Tibial artery (tissue), 4 donors: ENCODE data around the gene SCART1.
"Not testable (repeated sequence)": the region's sequence is repeated elsewhere in the genome, so short reads cannot be mapped to it uniquely, and the experiment has no call there.

Experiments
- DNase-seq, 2 donors: peaks; one replicate each; pipeline ENCODE4 v3.0.0-alpha.2; 2019
- H3K27ac ChIP-seq, 2 donors: fragments of 200-600 bp; sonication (generic) in 1 of 2; 1 replicate in 1 of 2; 2 replicates in 1 of 2; pipeline ENCODE4 v1.5.1; 2018 to 2019; ENCODE audit warnings: mild to moderate bottlenecking in 1 of 2
- H3K27me3 ChIP-seq, 2 donors: fragments of 200-600 bp; sonication (generic) in 1 of 2; one replicate each; pipeline versions ENCODE4 v1.5.1 to v1.6.0; 2016 to 2019
- H3K36me3 ChIP-seq, 3 donors: fragments of 200-600 bp; sonication (generic) in 2 of 3; one replicate each; pipeline ENCODE4 v1.5.1; 2016 to 2019; ENCODE audit warnings: mild to moderate bottlenecking in 2 of 3
- H3K4me1 ChIP-seq, 4 donors: fragments of 200-600 bp; sonication (generic) in 2 of 4; 1 replicate in 3 of 4; 2 replicates in 1 of 4; pipeline ENCODE4 v1.5.1; 2016 to 2019
- H3K4me3 ChIP-seq, 2 donors: fragments of 200-600 bp; sonication (generic) in 1 of 2; 1 replicate in 1 of 2; 2 replicates in 1 of 2; pipeline ENCODE4 v1.5.1; 2018 to 2019; ENCODE audit warnings: mild to moderate bottlenecking in 2 of 2
- H3K9me3 ChIP-seq, 3 donors: fragments of 200-600 bp; sonication (generic) in 1 of 3; one replicate each; pipeline ENCODE4 v1.5.1; 2016 to 2019
- CTCF ChIP-seq, 2 experiments: fragments of 200-600 bp in 1 of 2; fragments of 450-650 bp in 1 of 2; IDR thresholded peaks; one replicate each; pipeline ENCODE4 v1.5.1; 2017 to 2019; ENCODE audit warnings: antibody characterized with exemption in 2 of 2, mild to moderate bottlenecking in 1 of 2, moderate library complexity in 1 of 2
- intact Hi-C: fragments of 100-400 bp; cut with DNase I; formaldehyde crosslinking; loops from one replicate; pipeline ENCODE4 v1.15.0; 2023; ENCODE audit warnings: low total_unique reads

Gene SCART1

DNA sequence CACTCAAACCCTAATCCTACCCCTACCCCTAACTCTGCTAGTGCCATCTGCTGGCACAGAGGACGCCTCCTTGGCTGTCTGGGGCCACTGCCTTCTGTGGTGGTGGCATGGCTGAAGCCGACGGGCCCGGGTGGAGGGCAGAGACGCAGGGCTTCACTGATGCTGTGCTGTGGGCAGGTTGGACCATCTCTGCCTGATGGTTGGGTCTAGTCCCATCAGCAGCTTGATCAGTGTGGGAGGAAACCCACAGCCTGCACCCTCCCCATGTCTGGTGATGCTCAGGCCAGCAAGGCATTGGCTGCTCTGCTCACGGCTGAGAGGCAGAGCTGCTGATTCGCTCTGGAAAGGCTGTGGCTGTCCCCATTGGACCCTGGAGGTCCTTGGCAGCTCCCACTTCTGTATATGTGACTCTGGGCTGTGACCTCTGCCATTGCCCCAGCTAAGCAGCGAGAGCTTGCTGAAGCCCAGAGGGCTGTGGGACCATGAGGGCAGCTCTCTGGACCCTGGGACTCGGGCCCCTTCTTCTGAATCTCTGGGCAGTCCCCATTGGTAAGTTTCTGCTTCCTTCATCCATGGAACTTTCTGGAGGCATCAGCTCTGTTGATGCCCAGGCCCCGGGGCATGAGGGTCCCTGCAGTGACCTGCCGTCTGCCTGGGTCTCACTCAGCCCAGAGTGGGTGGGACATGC is at the start of gene SCART1:
TSS of gene SCART1 (plus strand) at position 430 of the 688 bp plus-strand sequence. CDS start at position 483, 53 bp downstream.
- TF ChIP-seq CTCF (IDR thresholded peaks at IDR 0.05): no peak
- peak in 1 of 2 donors; percentile 40 for DNase-seq
- H3K27me3 ChIP-seq: no peaks in the 10 kb centered on the region

DNA sequence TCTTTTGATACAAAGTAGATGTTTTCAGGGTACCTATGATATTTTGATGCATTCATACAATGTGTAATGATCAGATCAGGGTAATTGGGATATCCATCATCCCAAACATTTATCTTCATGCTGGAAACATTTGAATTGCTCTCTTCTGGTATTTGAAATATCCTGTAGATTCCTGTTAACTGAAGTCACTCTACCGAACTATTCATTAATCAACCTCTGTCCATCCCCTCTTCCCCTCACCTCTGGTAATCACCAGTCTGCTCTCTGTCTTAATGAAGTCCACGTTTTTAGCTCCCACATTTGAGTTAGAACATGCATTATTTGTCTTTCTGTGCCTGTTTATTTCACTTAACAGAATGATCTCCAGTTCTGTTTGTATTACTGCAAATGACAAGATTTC is 48.5 kb upstream of the SCART1 start:
- H3K36me3 ChIP-seq: peaks cover 52 to 82% (median 62%) of the 10 kb centered on the region in 3 donors
- H3K27me3 ChIP-seq: no peaks in the 10 kb centered on the region
- H3K4me3 ChIP-seq: no peak overlapping the region
- no peak for DNase-seq
- TF ChIP-seq CTCF (IDR thresholded peaks at IDR 0.05): no peak
- H3K4me1 ChIP-seq: no peaks in the 10 kb centered on the region
- intact Hi-C loops: no loop called here
- H3K27ac ChIP-seq: no peak overlapping the region
- no peaks in the 10 kb centered on the region for H3K9me3 ChIP-seq

More for the DNA sequence above, at the start of gene SCART1:
- H3K36me3 ChIP-seq: peaks cover 0 to 23% (median 5%) of the 10 kb centered on the region in 3 donors
- peaks cover 0 to 8% (median 8%) of the 10 kb centered on the region in 3 donors for H3K9me3 ChIP-seq
- H3K4me3 ChIP-seq: no peak within 1 kb of the TSS
- no peaks in the 10 kb centered on the region for H3K4me1 ChIP-seq
- intact Hi-C loops: no loop called here
- H3K27ac ChIP-seq: no peak within 1 kb of the TSS

GRCh38 chr10:133405844-133406527 is 47.8 kb upstream of the SCART1 start:
- Histone ChIP-seq H3K9me3 (peaks cover 0 to 5% (median under 1%) of the 10 kb centered on the region in 3 donors), H3K4me1 (no peaks in the 10 kb centered on the region), H3K4me3 (no peak overlapping the region), H3K36me3 (peaks cover 55 to 83% (median 64%) of the 10 kb centered on the region in 3 donors), H3K27ac (no peak overlapping the region), H3K27me3 (no peaks in the 10 kb centered on the region)
- no peak for TF ChIP-seq CTCF (IDR thresholded peaks at IDR 0.05)
- no peak for DNase-seq
- intact Hi-C loops: no loop called here

DNA sequence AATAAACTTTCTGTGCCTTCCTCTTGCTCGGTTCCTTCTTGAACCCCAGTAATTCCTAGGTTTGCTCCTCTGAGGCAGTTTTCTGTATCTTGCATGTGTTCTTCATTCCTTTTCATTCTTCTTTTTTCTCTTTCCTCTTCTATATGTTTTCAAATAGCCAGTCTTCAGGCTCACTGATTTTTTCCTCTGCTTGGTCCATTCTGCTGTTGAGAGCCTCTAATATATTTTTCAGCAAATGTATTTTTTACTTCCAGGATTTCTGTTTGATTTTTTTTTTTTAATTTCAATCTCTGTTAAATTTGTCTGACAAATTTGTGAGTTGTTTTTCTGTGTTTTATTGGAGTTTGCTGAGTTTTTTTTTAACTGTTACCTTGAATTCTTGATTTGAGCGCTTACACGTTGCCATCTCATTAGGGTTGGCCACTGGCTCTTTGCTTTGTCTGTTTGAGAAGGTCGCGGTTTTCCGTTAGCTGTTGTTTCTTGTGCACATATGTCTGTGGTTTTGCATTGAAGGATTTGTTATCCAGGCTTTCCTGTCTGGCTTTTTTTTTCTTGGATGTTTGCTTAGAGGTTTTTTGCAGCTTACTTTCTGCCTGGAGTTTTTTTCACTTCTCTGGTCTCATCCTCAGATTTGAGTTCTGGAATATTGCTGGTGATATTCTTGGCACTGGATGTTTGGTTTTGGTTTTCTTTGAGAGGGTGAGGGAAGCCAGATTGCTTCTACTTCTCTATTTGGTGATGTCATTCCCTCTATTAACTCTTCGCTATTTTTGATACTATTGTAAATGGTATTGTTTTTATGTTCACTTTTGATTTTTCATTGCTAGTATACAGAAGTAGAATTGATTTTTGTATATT is 42.0 kb upstream of the SCART1 start:
- no peak for DNase-seq
- Histone ChIP-seq H3K27me3 (no peaks in the 10 kb centered on the region), H3K36me3 (peaks cover 61 to 78% (median 67%) of the 10 kb centered on the region in 3 donors), H3K27ac (no peak overlapping the region), H3K9me3 (peaks cover 0 to 27% (median 17%) of the 10 kb centered on the region in 3 donors), H3K4me1 (no peaks in the 10 kb centered on the region), H3K4me3 (no peak overlapping the region)
- TF ChIP-seq CTCF (IDR thresholded peaks at IDR 0.05): no peak
- intact Hi-C loops: no loop called here

GRCh38 chr10:133412381-133412711 is 41.4 kb upstream of the SCART1 start:
- Histone ChIP-seq H3K4me3 (no peak overlapping the region), H3K36me3 (peaks cover 61 to 73% (median 63%) of the 10 kb centered on the region in 3 donors), H3K9me3 (peaks cover 0 to 27% (median 17%) of the 10 kb centered on the region in 3 donors), H3K4me1 (no peaks in the 10 kb centered on the region), H3K27me3 (no peaks in the 10 kb centered on the region), H3K27ac (no peak overlapping the region)
- no peak for TF ChIP-seq CTCF (IDR thresholded peaks at IDR 0.05)
- intact Hi-C loops: no loop called here
- DNase-seq: no peak

GRCh38 chr10:133414401-133414800 is 39.3 kb upstream of the SCART1 start:
- intact Hi-C loops, DNase-seq, H3K4me3 ChIP-seq, H3K4me1 ChIP-seq, H3K27ac ChIP-seq: not testable (repeated sequence)
- H3K9me3 ChIP-seq: peaks cover 0 to 27% (median 17%) of the 10 kb centered on the region in 3 donors
- H3K27me3 ChIP-seq: peaks cover 0 to 13% of the 10 kb centered on the region in 2 donors
- peaks cover 61 to 77% (median 68%) of the 10 kb centered on the region in 3 donors for H3K36me3 ChIP-seq
